Fibroblast of the aortic adventitia (primary cell): ENCODE measurements around the gene WIF1. TPM values are rescaled to one million over a fixed set of nuclear protein-coding genes. Genes with fewer than 3 reads are reported as not detected.

Experiments
- DNase-seq: peaks from one replicate; pipeline ENCODE4 v3.0.0-alpha.2; 2010; ENCODE audit warnings: low read depth
- H3K4me3 ChIP-seq: 2 replicates; pipeline ENCODE4 v1.5.1; 2011; ENCODE audit warnings: low read depth, mild to moderate bottlenecking, control low read depth, low read length, moderate library complexity
- total RNA-seq: library from RNA; depleted of rRNA; stranded (reverse); fragments of >200 nt; gene quantifications from 2 replicates; pipeline ENCODE4 v1.2.3, GENCODE V29; 2012; ENCODE audit warnings: low replicate concordance
- TF ChIP-seq, protein P1 (sequence below): IDR thresholded peaks from 2 replicates; pipeline ENCODE4 v1.5.1; 2011; ENCODE audit warnings: mild to moderate bottlenecking, low read length, control low read depth, inconsistent platforms; ENCODE audit not compliant: insufficient read depth

Gene WIF1
- total RNA-seq, 1 donor = under 0.01 TPM

DNA sequence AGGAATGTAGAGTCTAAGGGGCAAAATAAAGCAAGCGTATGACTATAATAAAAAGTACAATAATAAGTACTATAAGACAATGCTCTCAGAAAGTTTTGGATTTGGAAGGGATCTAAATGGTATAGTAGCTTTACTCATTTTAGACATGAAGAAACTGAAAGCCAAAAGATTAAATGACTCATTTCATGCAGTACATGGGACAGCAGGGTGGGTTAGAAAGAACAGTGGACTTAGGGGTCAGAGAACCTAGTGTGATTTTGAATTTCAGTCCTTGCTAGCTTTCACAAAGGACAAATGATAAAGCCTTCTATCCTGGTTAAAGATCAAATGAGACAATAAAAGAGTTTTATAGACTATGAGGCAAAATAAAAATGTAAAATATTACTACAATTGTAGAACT lies 41.5 kb upstream of the WIF1 start:
- H3K4me3 ChIP-seq = no peak overlapping the region
- TF ChIP-seq, protein P1, sequence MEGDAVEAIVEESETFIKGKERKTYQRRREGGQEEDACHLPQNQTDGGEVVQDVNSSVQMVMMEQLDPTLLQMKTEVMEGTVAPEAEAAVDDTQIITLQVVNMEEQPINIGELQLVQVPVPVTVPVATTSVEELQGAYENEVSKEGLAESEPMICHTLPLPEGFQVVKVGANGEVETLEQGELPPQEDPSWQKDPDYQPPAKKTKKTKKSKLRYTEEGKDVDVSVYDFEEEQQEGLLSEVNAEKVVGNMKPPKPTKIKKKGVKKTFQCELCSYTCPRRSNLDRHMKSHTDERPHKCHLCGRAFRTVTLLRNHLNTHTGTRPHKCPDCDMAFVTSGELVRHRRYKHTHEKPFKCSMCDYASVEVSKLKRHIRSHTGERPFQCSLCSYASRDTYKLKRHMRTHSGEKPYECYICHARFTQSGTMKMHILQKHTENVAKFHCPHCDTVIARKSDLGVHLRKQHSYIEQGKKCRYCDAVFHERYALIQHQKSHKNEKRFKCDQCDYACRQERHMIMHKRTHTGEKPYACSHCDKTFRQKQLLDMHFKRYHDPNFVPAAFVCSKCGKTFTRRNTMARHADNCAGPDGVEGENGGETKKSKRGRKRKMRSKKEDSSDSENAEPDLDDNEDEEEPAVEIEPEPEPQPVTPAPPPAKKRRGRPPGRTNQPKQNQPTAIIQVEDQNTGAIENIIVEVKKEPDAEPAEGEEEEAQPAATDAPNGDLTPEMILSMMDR = no peak
- no peak for DNase-seq

DNA sequence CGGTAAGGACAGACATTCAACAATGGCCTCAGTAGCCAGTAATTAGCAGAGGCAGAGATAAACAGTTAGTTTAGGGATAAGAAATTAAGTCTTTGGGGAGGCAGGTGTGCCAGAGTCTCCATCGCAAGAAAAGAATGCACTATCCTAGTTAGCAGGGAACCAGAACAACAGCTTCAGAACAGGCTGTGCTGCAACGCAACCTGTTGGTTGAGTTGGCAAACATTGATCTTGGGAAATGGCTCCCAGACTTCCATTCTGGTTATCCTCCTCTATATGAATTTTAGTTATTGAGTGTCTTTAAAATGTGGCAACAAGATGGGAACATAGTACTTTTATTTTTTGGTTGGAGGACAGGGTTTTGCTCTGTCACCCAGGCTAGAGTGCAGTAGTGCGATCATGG lies 36.0 kb upstream of the WIF1 start:
- no peak for DNase-seq
- no peak overlapping the region for H3K4me3 ChIP-seq
- TF ChIP-seq, protein P1 = no peak

DNA sequence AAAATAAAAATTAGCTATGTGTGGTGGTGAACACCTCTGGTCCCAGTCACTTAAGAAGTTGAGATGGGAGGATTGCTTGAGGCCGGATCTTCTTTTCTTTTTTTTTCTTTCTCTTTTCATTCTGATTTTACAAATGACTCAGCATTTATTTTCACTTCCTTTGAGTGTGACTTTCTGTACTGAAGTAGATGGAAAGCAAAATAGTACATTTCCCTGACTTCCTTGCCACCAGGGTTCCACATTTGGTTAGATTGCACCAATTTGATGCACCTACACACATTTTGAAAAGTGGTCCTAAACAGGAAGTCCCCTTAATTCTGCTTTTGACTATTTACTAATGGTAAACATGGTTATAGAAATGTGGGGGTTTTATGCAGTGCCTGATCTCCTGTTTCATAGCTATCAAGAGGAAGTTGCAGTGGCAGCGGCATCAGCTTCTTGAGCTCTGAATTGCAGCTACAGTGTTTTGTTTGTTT lies 35.3 kb upstream of the WIF1 start:
- TF ChIP-seq, protein P1 = no peak
- H3K4me3 ChIP-seq = no peak overlapping the region
- no peak for DNase-seq

DNA sequence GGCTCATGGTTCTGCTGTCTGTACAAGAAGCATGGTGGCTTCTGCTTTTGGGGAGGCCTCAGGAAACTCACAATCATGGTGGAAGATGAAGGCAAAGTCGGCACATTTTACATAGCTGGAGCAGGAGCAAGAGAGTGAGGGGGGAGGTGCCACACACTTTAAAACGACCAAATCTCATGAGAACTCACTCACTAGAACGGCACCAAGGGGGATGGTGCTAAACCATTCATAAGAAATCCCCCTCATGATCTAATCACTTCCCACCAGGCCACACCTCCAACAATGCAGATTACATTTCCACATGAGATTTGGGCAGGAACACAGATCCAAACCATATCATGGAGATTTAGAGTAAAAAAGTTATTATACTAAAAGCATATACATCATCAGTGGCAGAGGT lies 34.7 kb upstream of the WIF1 start:
- no peak for DNase-seq
- TF ChIP-seq, protein P1 = no peak

DNA sequence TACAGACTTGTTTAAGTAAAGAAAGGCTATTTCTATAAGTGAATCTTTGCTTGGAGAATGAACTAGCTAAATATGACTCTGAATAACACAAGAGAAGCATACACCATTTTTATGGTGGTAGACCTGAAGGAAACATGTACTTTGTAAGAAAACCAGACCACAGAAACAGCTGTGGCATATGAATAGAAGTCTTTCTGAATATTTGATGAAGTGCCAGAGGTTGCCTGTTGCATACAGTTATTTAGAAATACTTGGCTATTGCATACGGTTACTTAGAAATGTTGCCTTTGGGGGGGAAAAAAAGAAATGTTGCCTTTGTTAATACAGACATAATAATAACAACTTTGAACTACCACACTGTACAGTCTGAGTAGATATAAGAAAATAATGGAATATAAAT lies 31.5 kb upstream of the WIF1 start:
- peak; percentile 42 for DNase-seq
- TF ChIP-seq, protein P1 = no peak
- H3K4me3 ChIP-seq = no peak overlapping the region

More for the DNA sequence above, 34.7 kb upstream of the WIF1 start:
- no peak overlapping the region for H3K4me3 ChIP-seq

DNA sequence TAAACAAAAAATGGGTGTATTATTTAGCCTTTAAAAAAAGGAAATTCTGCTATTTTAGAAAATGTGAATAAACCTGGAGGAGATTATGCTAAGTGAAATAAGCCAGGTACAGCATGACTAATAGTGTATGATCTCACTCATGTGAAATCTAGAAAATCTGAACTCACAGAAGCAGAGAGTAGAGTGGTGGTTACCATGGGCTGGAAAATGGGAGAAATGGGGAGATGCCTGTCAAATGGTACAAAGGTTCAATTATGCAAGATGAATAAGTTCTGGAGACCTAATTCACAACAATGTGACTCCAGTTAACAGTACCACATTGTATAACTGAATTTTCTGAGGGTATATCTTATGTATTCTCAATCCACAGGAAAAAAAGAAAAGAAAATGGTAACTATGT lies 30.9 kb upstream of the WIF1 start:
- no peak for DNase-seq
- TF ChIP-seq, protein P1 = no peak

DNA sequence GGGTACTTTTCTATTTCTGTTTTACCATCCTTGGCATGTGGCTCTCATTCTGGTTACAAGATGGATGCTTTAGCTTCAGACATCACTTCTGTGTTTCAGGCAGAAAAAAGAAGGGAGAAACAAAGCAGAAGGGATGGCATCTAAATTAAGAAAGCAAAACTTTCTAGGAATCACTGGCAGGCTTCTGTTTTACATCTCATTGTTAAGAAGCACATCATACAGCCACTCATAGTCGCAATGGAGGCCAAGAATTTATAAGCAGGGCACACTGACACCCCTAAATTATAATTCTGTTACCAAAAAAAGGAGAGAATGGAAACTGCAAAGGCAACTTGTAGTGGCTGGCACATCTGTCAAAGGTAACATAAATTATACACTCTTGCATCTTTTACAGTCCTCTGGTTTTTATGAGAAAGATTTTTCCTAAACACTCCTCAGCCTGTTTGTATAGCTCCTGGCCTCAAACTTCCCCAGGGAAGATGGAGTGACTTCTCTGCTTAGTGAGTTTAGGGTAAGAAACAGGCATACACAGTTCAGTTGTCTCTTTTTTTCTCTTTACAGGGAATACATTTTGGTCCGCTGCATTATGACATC lies 26.3 kb upstream of the WIF1 start:
- no peak overlapping the region for H3K4me3 ChIP-seq
- TF ChIP-seq, protein P1 = no peak

More for the DNA sequence above, 30.9 kb upstream of the WIF1 start:
- no peak overlapping the region for H3K4me3 ChIP-seq

More for the DNA sequence above, 26.3 kb upstream of the WIF1 start:
- DNase-seq = no peak
